NK-92 (cell line): Measurements from ENCODE around the gene SLC22A16.

Source experiments
- DNase-seq: peaks from one replicate; lab custom pipeline; 2025; ENCODE audit not compliant: unreplicated experiment; lab: John Stamatoyannopoulos, UW

SLC22A16 gene

GRCh38 chr6:110449541-110449895 lies 26.9 kb downstream of the SLC22A16 start:
- no peak for DNase-seq

GRCh38 chr6:110448846-110449540 lies 27.4 kb downstream of the SLC22A16 start:
- DNase-seq, result no peak

DNA sequence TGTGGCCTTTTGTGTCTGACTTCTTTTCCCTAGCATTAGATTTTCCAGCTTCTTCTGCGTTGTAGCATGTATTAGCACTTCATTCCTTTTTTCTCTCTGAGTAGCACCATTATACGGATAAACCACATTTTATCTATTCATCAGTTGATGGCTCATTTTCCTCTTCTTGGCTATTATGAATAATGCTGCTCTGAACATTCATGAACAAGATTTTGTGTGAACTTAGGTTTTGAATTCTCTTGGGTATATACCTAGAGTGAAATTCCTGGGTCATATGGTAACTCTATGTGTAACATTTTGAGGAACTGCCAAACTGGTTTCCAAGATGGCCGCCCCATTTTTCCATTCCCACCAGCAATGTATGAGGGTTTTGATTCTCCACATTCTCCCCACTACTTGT lies 28.7 kb downstream of the SLC22A16 start:
- DNase-seq, result no peak

- no peak for DNase-seq
Observed at GRCh38 chr6:110446405-110446804, 30.0 kb downstream of the SLC22A16 start.

- DNase-seq, result no peak
Observed at GRCh38 chr6:110440026-110440425, 36.4 kb downstream of the SLC22A16 start.

GRCh38 chr6:110439356-110439755 lies 37.1 kb downstream of the SLC22A16 start:
- no peak for DNase-seq

- no peak for DNase-seq
Observed at GRCh38 chr6:110434961-110435602, 41.3 kb downstream of the SLC22A16 start.

- DNase-seq, result no peak
Observed at GRCh38 chr6:110432285-110432900, 44.0 kb downstream of the SLC22A16 start.

- no peak for DNase-seq
Observed at GRCh38 chr6:110430741-110431140, 45.7 kb downstream of the SLC22A16 start.

DNA sequence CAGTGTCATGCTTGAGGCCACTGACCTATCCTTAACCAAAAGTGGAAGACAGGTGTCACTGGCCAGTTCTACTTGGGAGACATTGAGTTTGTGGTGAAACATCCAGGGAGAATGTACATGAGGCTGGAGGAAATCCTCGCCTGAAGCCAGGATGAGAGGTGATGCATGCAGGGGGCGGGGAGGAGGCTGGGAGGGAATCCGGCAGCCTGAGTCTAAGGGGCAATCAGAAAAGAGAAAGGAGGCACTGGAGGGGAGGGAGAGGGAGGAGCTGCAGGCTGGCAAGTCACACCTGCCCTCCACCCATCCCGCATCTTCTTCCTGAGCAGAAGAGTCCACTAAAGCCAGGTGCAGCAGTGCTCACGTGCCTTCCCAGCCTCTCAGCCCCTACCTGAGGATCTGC lies 46.2 kb downstream of the SLC22A16 start:
- DNase-seq, result no peak

DNA sequence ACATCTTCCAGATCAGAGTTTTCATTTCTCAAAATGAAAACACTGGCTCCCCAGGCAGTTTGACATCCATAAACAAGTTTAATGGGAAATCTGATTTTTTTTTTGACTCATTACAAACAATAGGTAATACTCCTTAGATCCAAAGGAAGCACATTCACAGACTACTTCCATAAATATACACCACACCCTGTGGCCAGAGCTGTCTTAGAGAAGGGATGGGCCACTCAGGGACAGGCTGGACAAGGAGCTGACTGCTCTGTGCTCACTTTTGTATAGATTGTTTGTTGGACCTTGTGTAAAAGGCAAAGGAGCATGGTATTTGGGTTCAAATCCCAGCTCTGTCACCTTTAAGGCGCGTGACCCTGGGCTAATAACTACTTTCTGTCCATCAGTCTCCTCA lies 48.3 kb downstream of the SLC22A16 start:
- no peak for DNase-seq

GRCh38 chr6:110425816-110426215 lies 50.6 kb downstream of the SLC22A16 start:
- DNase-seq, result no peak

- no peak for DNase-seq
Observed at GRCh38 chr6:110422444-110422822, 54.0 kb downstream of the SLC22A16 start.

DNA sequence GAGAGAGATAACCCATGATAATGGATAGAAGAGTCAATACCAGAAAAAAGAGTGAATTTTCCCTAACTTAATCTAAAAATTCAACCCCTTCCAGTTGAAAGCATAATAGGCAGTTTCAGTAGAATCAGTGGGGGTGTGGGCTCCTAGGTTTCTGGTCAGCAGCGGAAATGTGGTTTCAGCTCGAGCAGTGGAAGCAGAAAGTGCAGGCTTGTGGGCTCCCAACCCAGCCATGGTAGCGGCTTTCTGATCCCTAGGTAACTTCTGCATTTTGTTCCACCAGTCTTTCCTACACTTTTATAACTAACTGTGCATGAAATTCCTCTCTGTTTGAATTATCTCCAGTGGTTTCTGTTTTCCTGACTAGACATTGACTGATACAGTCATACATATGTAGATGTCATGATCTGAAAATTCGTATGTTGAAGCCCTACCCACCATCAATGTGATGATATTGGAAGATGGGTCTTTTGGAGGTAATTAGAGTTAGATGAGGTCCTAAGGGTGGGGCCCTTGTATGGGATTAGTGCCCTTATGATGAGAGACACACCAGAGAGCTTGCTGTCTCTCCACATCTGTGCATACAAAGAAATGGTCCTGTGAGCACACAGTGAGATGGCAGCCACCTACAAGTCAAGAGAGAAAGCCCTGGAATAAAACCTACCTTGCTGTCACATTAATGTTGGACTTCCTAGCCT lies 54.5 kb downstream of the SLC22A16 start:
- DNase-seq, result no peak

GRCh38 chr6:110419028-110419739 lies 57.2 kb downstream of the SLC22A16 start:
- DNase-seq, result no peak

DNA sequence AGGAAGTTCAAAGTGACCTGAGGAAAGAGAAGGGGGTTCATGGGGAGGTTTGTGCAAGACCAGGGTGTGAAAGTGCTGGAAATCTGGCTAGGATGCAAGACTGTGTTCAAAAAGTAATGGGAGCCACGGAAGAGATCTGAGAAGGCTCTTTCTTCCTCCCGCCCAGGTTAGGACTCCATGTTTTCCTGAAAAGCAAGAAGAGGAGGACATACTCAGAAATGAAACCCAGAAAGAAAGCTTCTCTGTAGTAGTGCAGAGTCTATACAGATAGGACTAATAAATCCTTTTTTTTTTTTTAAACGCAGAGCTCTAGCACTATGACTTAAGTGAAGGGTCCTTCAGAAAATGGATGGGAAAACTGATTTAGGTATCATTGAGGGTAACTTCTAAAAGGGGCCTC lies 57.8 kb downstream of the SLC22A16 start:
- no peak for DNase-seq

DNA sequence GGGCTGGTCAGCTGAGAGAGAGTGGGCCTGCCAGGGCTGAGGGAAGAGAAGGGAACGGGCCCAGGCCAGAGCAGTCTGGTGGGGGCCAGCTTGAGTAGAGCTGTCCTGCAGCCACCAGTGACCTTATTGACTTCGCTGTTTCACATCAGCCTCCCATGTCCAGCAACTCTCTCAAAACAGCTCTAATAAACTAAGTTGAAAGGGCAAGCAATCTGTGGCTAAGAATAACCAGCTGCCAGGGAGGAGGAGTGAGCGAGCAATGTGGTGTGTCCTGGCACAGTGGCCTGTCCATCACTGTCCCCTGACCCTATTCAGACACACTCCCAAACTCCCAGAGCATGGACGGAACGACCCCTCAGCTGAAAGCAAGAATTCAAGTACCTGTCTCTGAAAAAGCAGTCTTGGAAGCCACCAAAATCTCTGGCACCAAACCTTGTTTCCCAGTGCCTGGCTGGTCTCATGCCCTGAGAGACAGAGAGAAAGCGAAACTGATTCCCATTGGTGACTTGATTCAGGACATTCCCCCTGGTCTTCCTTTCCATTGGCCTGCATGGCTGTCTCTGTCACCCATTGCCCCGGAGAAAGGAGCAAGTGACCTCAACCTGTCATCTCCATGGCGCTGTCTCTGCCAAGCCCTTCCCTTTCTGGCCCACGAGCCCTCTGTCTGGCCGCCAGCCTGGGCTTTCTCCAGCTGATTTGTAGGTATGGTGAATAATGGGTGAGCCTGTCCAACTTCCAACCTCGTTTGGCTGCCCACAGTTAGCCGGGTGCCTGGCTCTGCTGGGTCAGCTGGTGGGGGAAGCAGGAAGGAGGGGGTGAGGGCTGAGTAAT lies 61.1 kb downstream of the SLC22A16 start, which contains the start of gene DDO:
DDO (minus strand) TSS at position 490 of the 831 bp plus-strand sequence. CDS start 2,113 bp downstream, outside the sequence.
- DNase-seq, result no peak

DNA sequence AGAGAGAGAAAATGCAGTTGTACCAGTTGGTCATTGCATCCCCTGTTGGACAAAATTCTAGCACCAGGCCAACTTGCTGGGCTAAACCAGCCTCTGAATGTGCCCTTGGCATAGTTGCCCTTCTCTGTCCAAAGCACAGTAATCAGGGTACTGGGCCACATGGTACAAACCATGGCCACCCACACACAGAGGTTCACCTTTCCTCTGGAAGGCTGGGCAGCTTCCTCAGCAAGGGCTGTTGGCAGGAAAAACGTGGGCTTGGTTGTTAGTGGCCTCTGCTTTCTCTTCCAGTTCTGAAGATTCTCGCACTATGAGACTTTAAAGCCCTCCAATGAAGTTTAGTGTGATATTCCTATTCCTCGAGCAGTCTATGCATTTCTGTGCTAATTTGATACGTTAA lies 61.7 kb downstream of the SLC22A16 start:
- DNase-seq, result no peak

DNA sequence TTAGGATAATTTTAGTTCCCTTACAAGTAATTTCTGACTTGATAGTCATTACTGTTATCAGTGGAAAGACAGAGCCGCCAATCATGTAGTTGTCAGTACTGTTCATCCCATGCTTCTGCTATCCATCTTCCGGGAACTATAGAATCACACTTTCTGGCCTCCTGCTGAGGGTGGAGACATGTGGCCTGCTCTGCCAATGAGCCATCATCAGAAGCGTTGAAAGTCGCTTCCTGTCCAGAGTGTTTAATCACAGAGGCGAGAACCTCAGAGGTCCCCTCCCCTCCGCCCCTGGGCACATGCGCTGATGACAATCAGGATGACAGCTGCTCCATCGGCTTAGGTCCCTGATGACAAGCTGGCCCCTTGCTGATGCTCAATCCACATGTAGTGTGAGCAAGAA lies 64.1 kb downstream of the SLC22A16 start:
- no peak for DNase-seq

DNA sequence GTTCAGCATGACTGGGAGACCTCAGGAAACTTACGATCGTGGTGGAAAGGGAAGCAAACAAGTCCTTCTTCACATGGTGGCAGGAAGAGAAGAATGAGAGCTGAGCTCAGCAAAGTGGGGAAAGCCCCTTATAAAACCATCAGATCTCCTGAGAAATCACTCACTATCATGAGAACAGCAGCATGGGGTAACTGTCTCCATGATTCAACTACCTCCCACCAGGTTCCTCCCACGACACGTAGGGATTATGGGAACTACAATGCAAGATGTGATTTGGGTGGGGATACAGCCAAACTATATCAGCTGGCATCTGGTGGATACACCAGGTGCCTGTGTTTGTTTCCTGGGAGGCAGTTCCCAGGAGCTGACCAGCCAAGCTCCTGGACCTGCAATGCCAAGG lies 65.9 kb downstream of the SLC22A16 start:
- no peak for DNase-seq
